GM18873 (cell line): ENCODE results near the gene DHX58.

Experiments
- ATAC-seq: cut with Tn5 transposase; IDR thresholded peaks from one replicate; pipeline ENCODE4 v1.9.1; 2021; ENCODE audit warnings: mild to moderate bottlenecking, moderate library complexity, moderate number of reproducible peaks; ENCODE audit not compliant: unreplicated experiment, low FRiP score

Gene DHX58

GRCh38 chr17:42130310-42130936 lies 17.9 kb upstream of the DHX58 start:
- ATAC-seq: no peak

GRCh38 chr17:42129109-42129837 lies 16.8 kb upstream of the DHX58 start:
- ATAC-seq: no peak

GRCh38 chr17:42127414-42127813 lies 14.9 kb upstream of the DHX58 start:
- ATAC-seq: no peak

- ATAC-seq: no peak
Measured at GRCh38 chr17:42126836-42127235, 14.3 kb upstream of the DHX58 start.

- no peak for ATAC-seq
Measured at GRCh38 chr17:42125565-42125964, 13.1 kb upstream of the DHX58 start.

GRCh38 chr17:42124256-42124655 lies 11.7 kb upstream of the DHX58 start:
- ATAC-seq: no peak

GRCh38 chr17:42122371-42123303 lies 10.1 kb upstream of the DHX58 start, which contains the start of gene HSPB9:
Gene HSPB9, plus strand, starts transcription at chr17:42122804. Its CDS starts 47 bp downstream, at chr17:42122851.
- no peak for ATAC-seq

- no peak for ATAC-seq
Measured at GRCh38 chr17:42120770-42121769, 8.6 kb upstream of the DHX58 start, which contains the start of gene KAT2A. Gene KAT2A, minus strand, starts transcription at chr17:42121367. Its CDS starts 63 bp downstream, at chr17:42121304.

- no peak for ATAC-seq
Measured at GRCh38 chr17:42120161-42120769, 7.8 kb upstream of the DHX58 start.

- ATAC-seq: no peak
Measured at GRCh38 chr17:42119301-42119700, 6.8 kb upstream of the DHX58 start.

GRCh38 chr17:42118545-42118944 lies 6.0 kb upstream of the DHX58 start:
- ATAC-seq: no peak

GRCh38 chr17:42118126-42118510 lies 5.6 kb upstream of the DHX58 start:
- ATAC-seq: no peak

- no peak for ATAC-seq
Measured at GRCh38 chr17:42117397-42118125, 5.0 kb upstream of the DHX58 start.

- ATAC-seq: no peak
Measured at GRCh38 chr17:42116705-42117396, 4.3 kb upstream of the DHX58 start.

- ATAC-seq: no peak
Measured at GRCh38 chr17:42114118-42114517, 1.6 kb upstream of the DHX58 start.

GRCh38 chr17:42113293-42114069 lies 967 bp upstream of the DHX58 start:
- ATAC-seq: no peak

GRCh38 chr17:42111871-42112551 lies 503 bp downstream of the DHX58 start:
- no peak for ATAC-seq
